ENCODE data around the gene AURKA. TPM values are rescaled to one million over a fixed set of nuclear protein-coding genes. Genes with fewer than 3 reads are reported as not detected.

AURKA gene
- total RNA-seq, 1 donor from 2014 or later: 14.8 TPM

GRCh38 chr20:56422824-56423189 is 30.8 kb upstream of the AURKA start:
- Mint-ChIP-seq H3K27me3 (ENCODE audit: low read depth, unreplicated experiment) (peaks cover 2% of the 10 kb centered on the region), H3K36me3 (ENCODE audit: low read depth, unreplicated experiment) (no peaks in the 10 kb centered on the region), H3K27ac (ENCODE audit: unreplicated experiment) (peak overlapping the region; percentile 77), H3K4me3 (ENCODE audit: unreplicated experiment) (peak overlapping the region; percentile 65), H3K4me1 (ENCODE audit: low read depth, unreplicated experiment) (peaks cover 46% of the 10 kb centered on the region), H3K9me3 (ENCODE audit: unreplicated experiment) (no peaks in the 10 kb centered on the region)
- no peak for FAIRE-seq
- Histone ChIP-seq H3K4me2 (ENCODE audit: low read length) (peak overlapping the region; percentile 71), H3K9me3 (ENCODE audit: insufficient read depth, low read depth, low read length) (no peaks in the 10 kb centered on the region), H3K4me3 (ENCODE audit: insufficient read depth, low read depth, low read length) (peak overlapping the region; percentile 6), H3K27ac (ENCODE audit: low read depth, low read length) (peak overlapping the region; percentile 81), H4K20me1 (ENCODE audit: insufficient read depth, low read length) (no peaks in the 10 kb centered on the region), H3K79me2 (ENCODE audit: insufficient read depth, low read length) (peaks cover 3% of the 10 kb centered on the region), H3K4me1 (ENCODE audit: insufficient read depth, low read length) (peaks cover 50% of the 10 kb centered on the region), H2AFZ (ENCODE audit: low read depth, low read length) (peak overlapping the region; percentile 53), H3K9ac (ENCODE audit: low read length) (peak overlapping the region; percentile 46), H3K27me3 (ENCODE audit: insufficient read depth, low read length) (no peaks in the 10 kb centered on the region), H3K36me3 (ENCODE audit: insufficient read depth, low read length) (no peaks in the 10 kb centered on the region)
- TF ChIP-seq EZH2 (IDR thresholded peaks at IDR 0.05; ENCODE audit: insufficient read depth, low read length): no peak
- TF ChIP-seq, protein P1, sequence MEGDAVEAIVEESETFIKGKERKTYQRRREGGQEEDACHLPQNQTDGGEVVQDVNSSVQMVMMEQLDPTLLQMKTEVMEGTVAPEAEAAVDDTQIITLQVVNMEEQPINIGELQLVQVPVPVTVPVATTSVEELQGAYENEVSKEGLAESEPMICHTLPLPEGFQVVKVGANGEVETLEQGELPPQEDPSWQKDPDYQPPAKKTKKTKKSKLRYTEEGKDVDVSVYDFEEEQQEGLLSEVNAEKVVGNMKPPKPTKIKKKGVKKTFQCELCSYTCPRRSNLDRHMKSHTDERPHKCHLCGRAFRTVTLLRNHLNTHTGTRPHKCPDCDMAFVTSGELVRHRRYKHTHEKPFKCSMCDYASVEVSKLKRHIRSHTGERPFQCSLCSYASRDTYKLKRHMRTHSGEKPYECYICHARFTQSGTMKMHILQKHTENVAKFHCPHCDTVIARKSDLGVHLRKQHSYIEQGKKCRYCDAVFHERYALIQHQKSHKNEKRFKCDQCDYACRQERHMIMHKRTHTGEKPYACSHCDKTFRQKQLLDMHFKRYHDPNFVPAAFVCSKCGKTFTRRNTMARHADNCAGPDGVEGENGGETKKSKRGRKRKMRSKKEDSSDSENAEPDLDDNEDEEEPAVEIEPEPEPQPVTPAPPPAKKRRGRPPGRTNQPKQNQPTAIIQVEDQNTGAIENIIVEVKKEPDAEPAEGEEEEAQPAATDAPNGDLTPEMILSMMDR (IDR thresholded peaks at IDR 0.05; ENCODE audit: insufficient read depth, low read depth, low read length): no peak
- no peak for DNase-seq (ENCODE audit: low read depth)

DNA sequence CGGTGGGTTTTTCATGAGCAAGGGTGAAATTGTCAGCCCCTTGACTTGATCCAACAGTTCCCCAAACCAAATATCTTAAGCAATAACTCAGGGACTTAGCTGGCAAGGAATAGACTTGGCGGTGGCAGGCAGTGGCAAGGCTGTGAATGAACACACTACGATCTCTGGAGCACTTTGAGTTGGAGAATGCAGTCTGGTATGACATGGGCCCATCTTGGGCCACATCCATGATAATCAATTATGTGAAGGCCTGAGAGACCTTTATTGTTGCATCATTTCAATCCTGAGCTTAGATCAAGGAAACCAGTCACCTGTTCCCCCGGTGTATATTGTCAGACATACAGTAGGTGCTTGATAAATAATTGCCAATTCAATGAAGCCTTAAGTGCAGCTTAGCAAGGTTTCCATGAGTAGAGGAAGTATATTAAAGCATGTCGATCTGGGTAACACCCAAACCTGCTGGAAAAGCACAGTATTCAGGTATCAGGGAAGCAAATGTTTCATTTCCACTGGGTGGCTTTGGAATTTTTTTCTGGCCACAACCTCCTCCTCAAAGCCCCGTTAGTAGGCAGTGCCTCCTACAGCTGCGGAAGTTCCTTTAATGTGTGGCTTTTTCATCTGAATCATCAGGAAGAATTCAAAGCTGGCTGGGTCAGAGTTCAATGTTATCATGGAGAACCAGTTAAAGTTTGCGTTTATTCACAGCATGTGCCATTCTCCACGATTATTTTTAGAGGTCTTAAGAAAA is 30.2 kb upstream of the AURKA start:
- H3K27me3 Mint-ChIP-seq (ENCODE audit: low read depth, unreplicated experiment): peaks cover 2% of the 10 kb centered on the region
- peaks cover 5% of the 10 kb centered on the region for H3K79me2 ChIP-seq (ENCODE audit: insufficient read depth, low read length)
- H3K27ac ChIP-seq (ENCODE audit: low read depth, low read length): peak overlapping the region; percentile 81
- H3K27ac Mint-ChIP-seq (ENCODE audit: unreplicated experiment): peak overlapping the region; percentile 77
- no peaks in the 10 kb centered on the region for H3K36me3 ChIP-seq (ENCODE audit: insufficient read depth, low read length)
- no peaks in the 10 kb centered on the region for H3K27me3 ChIP-seq (ENCODE audit: insufficient read depth, low read length)
- H3K4me3 Mint-ChIP-seq (ENCODE audit: unreplicated experiment): peak overlapping the region; percentile 65
- FAIRE-seq (peak; percentile 83), DNase-seq (ENCODE audit: low read depth) (peak; percentile 85)
- peaks cover 49% of the 10 kb centered on the region for H3K4me1 Mint-ChIP-seq (ENCODE audit: low read depth, unreplicated experiment)
- H3K9me3 Mint-ChIP-seq (ENCODE audit: unreplicated experiment): no peaks in the 10 kb centered on the region
- peak overlapping the region; percentile 53 for H2AFZ ChIP-seq (ENCODE audit: low read depth, low read length)
- H4K20me1 ChIP-seq (ENCODE audit: insufficient read depth, low read length): no peaks in the 10 kb centered on the region
- peaks cover 53% of the 10 kb centered on the region for H3K4me1 ChIP-seq (ENCODE audit: insufficient read depth, low read length)
- peaks cover 1% of the 10 kb centered on the region for H3K36me3 Mint-ChIP-seq (ENCODE audit: low read depth, unreplicated experiment)
- peak overlapping the region; percentile 46 for H3K9ac ChIP-seq (ENCODE audit: low read length)
- H3K4me3 ChIP-seq (ENCODE audit: insufficient read depth, low read depth, low read length): peak overlapping the region; percentile 6
- TF ChIP-seq, protein P1 (IDR thresholded peaks at IDR 0.05; ENCODE audit: insufficient read depth, low read depth, low read length): no peak
- no peak for TF ChIP-seq EZH2 (IDR thresholded peaks at IDR 0.05; ENCODE audit: insufficient read depth, low read length)
- no peaks in the 10 kb centered on the region for H3K9me3 ChIP-seq (ENCODE audit: insufficient read depth, low read depth, low read length)
- peak overlapping the region; percentile 71 for H3K4me2 ChIP-seq (ENCODE audit: low read length)
